ENCODE measurements around the gene EHF.

EHF gene

DNA sequence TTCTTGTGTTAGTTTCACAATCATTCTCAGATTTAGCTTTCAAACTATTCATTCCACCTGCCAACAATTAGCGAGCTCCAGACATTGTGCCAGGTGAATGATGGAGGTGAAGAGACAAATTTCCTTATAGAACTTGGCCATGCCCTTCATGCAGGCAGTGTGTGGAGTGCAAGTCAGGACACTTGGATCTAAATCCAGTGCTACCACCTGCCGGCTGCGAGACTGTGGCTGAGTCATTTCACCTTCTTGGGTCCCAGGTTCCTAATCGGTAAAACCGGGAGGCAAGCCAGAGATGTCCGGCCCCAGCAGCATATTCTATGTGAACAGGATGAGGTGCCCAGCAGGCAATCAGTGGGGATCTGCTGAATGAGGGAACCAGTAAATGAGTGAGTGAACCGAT lies 18.6 kb upstream of the EHF start:
- no peak overlapping the region for H3K4me3 ChIP-seq (ENCODE audit: low read depth, low read length)
- TF ChIP-seq, protein P1, sequence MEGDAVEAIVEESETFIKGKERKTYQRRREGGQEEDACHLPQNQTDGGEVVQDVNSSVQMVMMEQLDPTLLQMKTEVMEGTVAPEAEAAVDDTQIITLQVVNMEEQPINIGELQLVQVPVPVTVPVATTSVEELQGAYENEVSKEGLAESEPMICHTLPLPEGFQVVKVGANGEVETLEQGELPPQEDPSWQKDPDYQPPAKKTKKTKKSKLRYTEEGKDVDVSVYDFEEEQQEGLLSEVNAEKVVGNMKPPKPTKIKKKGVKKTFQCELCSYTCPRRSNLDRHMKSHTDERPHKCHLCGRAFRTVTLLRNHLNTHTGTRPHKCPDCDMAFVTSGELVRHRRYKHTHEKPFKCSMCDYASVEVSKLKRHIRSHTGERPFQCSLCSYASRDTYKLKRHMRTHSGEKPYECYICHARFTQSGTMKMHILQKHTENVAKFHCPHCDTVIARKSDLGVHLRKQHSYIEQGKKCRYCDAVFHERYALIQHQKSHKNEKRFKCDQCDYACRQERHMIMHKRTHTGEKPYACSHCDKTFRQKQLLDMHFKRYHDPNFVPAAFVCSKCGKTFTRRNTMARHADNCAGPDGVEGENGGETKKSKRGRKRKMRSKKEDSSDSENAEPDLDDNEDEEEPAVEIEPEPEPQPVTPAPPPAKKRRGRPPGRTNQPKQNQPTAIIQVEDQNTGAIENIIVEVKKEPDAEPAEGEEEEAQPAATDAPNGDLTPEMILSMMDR (IDR thresholded peaks at IDR 0.05; ENCODE audit: borderline replicate concordance, insufficient read depth, low read depth, low read length) = no peak

DNA sequence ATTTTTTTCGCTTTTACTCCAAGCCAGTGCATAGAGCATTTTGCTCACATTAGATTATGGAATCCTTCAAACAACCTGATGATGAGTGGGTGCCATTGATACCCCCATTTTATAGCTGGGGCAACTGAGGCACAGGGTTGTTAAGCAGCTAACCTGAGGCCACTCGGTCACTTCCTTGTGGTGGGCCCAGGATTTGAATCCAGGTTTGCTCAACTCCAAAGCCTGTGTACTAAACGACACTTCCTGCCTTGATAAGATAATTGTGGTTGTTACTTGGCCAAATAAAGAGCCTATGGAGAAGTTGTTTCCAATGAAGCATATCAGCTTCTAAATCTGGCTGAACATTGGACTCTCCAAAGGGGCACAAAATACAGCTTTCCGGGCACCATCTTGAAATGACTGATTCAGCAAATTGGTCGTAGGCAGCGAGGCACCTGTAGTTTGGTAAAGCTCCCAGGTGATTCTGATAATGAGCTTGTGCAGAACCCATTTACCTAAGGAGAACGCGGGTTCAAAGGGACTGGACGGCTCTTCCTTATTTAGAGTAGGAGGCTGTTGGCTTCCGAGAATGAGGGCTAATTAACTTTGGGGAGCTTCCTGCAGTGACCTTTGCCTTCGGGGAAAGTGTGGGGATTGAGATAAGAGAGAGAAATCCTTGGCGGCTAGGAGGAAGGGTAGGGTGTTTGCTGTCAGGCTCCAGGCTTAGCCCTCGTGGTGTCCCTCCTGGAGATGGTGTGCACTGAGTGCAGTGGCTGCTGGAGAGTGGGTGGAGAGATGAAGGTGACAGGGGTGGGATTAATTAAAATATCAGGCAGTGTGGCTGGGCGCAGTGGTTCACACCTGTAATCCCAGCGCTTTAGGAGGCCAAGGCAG lies 17.5 kb upstream of the EHF start:
- TF ChIP-seq, protein P1 (IDR thresholded peaks at IDR 0.05; ENCODE audit: borderline replicate concordance, insufficient read depth, low read depth, low read length) = no peak
- H3K4me3 ChIP-seq (ENCODE audit: low read depth, low read length) = no peak overlapping the region

DNA sequence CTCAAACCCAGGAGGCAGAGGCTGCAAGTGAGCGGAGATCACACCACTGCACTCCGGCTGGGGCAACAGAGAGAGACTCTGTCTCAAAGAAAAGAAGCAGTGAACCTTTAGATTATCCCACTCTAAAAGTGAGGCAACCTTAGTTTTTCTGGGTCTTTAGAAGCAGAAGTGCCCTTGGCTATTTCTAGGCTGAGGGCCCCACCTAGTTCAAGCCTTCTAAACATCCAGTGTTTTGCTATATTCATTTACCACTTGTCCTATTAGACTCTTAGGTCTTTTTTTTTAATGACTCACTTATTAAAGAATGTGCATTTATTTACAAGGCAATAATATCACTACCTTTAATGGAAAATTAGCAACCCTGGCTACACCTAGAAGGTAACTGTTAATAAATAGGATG lies 16.7 kb upstream of the EHF start:
- H3K4me3 ChIP-seq (ENCODE audit: low read depth, low read length) = no peak overlapping the region
- TF ChIP-seq, protein P1 (IDR thresholded peaks at IDR 0.05; ENCODE audit: borderline replicate concordance, insufficient read depth, low read depth, low read length) = no peak

DNA sequence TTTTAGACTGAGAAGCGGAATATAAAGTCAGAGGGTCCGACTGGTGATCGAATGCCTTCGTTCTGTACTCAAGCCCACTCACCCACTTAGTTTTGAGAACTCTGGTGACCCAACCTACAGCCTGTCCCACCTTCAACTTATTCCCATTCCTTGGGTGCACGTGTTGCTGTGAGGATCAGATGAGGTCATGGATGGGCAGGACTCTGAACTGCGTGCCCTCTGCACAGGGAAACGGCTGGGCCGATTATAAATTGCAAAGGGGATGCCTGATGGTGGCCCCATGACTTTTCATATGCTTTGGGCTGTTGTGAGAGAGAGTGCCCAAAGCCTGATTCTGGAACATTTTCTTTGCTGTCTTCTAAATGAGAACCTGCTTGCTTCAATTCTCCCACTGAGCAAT lies 16.0 kb upstream of the EHF start:
- TF ChIP-seq, protein P1 (IDR thresholded peaks at IDR 0.05; ENCODE audit: borderline replicate concordance, insufficient read depth, low read depth, low read length) = no peak
- H3K4me3 ChIP-seq (ENCODE audit: low read depth, low read length) = no peak overlapping the region

DNA sequence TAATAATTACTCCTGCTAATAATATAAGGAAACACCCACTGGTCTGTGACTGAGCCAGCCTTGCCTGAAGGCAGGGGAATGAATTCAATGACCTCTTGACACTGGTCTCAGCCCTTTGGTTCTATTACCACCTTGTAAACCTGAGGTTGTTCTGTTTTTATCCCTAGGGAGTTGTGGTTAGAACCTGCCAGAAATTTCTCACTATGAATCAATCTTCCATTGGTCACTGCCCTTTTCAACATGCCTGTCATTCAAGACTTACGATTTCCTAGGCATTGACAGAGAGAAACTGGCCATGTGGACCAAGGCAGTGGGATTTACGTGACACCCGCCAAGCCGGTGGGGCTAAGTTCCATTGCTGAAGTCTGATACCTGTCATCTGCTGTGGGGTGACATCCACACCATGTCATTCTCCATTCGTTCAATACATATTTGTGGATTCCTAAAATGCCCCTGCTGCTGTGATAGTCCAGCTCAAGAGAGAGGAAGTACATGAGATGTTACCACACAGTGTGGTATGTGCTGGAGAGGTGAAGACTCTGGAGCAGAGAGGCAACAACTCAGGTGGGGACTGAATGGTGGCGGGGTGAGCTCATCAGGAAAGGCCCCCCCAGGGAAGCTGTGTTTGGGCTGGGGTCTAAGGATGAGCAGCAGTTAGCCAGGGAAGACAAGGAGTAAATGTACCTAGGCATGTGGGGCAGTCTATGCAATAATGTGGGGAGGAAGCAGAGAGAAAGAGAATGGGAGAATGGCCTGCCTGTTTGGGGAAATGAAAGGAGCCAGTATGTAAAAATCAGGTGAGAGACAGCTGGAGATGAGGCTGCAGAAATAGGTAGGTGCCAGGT lies 15.2 kb upstream of the EHF start:
- TF ChIP-seq, protein P1 (IDR thresholded peaks at IDR 0.05; ENCODE audit: borderline replicate concordance, insufficient read depth, low read depth, low read length) = no peak

DNA sequence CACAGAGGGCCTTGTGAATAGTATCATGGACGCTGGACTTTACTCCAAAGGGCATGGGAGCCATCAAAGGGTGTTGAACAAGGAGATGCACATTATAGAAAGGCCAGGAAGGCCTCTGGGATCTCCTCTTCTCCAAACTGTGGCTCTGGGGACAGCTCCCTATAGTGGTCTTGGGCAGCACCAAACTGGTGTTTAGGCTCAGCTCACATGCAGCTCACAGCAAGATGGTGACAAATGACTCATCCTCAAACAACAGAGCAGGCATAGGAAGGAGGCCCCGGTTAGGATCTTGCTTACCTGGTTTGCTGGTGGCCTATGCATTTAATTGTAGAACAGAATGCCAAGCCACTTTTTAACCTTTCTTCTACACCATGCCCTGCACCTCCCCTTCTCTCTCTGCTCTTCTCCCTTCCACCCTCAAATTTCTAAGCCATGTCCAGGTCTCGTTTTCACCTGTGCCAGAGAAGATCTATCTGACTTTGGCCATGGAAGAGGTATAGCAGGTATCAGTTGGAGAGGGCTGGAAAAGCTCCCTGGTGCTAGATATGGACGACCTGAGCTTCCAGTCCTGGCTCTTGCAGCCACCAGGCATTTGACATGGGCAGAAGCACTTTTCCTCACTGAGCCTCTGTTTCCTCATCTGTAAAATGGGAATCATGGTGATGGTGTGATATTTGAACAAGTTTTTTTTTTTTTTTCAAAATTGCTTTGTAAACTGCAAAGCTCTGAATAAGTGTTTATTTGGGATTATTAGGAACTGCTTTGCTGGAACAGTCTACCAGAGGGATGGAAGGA lies 14.4 kb upstream of the EHF start:
- TF ChIP-seq, protein P1 (IDR thresholded peaks at IDR 0.05; ENCODE audit: borderline replicate concordance, insufficient read depth, low read depth, low read length) = no peak
- no peak overlapping the region for H3K4me3 ChIP-seq (ENCODE audit: low read depth, low read length)

More for the DNA sequence above, 15.2 kb upstream of the EHF start:
- H3K4me3 ChIP-seq (ENCODE audit: low read depth, low read length) = no peak overlapping the region

Measured in GM12875 (cell line).